Upper lobe of left lung (tissue), 4 donors: Measurements from ENCODE around the gene ANKMY2.

ENCODE experiments used
- EP300 ChIP-seq, 4 donors: sonication (generic); formaldehyde crosslinking; IDR thresholded peaks; one replicate each; pipeline ENCODE4 v1.5.1; 2017; ENCODE audit warnings: antibody characterized with exemption in 4 of 4, control low read depth in 2 of 4
- POLR2A ChIP-seq, 4 donors: fragments of 450-650 bp; IDR thresholded peaks; one replicate each; pipeline ENCODE4 v1.5.1; 2016 to 2017; ENCODE audit warnings: antibody characterized with exemption in 4 of 4, mild to moderate bottlenecking in 2 of 4
- POLR2AphosphoS5 ChIP-seq, 2 donors: sonication (generic); formaldehyde crosslinking; IDR thresholded peaks; one replicate each; pipeline ENCODE4 v1.5.1; 2017; ENCODE audit warnings: antibody characterized with exemption in 2 of 2
- TF ChIP-seq, protein P1 (sequence below), 6 experiments: fragments of 450-650 bp in 4 of 6; fragments of 200-600 bp in 2 of 6; sonication (generic) in 2 of 6; IDR thresholded peaks; one replicate each; pipeline ENCODE4 v1.5.1; 2016 to 2019; ENCODE audit warnings: antibody characterized with exemption in 6 of 6

DNA sequence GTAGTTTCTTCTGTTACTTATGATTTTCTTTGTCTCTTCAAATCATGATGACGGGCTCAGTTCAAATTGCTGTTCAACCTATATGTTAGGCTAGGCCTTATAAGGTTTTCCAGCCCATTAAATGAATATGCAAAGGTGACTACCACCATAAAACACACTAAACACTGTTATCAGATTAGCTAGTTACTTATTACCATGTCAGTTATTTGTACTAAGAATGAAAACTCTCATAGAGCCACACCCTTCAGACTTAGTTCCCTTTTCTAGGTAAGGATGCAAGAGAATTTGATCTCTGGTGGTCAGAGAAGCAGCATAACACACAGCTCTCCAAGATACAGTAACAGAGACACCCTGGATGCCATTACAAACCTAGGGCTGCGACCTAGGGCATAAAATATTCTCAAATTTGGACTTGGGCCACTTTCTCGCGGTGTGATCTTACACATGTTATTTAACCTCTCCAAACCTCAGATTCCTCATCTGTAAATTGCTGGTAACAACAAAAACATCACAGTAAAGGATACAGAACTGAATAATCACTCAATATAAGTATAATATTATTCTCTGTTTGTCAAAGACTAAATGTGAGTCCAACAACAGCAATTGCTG is 35.6 kb downstream of the ANKMY2 start:
- no peak for TF ChIP-seq POLR2A (IDR thresholded peaks at IDR 0.05)
- TF ChIP-seq EP300 (IDR thresholded peaks at IDR 0.05) = no peak
- TF ChIP-seq, protein P1, sequence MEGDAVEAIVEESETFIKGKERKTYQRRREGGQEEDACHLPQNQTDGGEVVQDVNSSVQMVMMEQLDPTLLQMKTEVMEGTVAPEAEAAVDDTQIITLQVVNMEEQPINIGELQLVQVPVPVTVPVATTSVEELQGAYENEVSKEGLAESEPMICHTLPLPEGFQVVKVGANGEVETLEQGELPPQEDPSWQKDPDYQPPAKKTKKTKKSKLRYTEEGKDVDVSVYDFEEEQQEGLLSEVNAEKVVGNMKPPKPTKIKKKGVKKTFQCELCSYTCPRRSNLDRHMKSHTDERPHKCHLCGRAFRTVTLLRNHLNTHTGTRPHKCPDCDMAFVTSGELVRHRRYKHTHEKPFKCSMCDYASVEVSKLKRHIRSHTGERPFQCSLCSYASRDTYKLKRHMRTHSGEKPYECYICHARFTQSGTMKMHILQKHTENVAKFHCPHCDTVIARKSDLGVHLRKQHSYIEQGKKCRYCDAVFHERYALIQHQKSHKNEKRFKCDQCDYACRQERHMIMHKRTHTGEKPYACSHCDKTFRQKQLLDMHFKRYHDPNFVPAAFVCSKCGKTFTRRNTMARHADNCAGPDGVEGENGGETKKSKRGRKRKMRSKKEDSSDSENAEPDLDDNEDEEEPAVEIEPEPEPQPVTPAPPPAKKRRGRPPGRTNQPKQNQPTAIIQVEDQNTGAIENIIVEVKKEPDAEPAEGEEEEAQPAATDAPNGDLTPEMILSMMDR (IDR thresholded peaks at IDR 0.05) = no peak
- TF ChIP-seq POLR2AphosphoS5 (IDR thresholded peaks at IDR 0.05) = no peak
